Fibroblast of lung (primary cell): ENCODE data around the gene MAPKBP1. TPM values are rescaled to one million over a fixed set of nuclear protein-coding genes. Genes with fewer than 3 reads are reported as not detected.

Experiments used
- DNase-seq, 2 donors: peaks; one replicate each; pipeline versions ENCODE4 v3.0.0 to v3.0.0-alpha.2; 2010; ENCODE audit warnings: low read depth in 2 of 2
- H2AFZ ChIP-seq: 2 replicates; pipeline ENCODE4 v1.5.1; 2012; ENCODE audit warnings: low read length, control low read depth, inconsistent platforms
- H3K27ac ChIP-seq: 2 replicates; pipeline ENCODE4 v1.5.1; 2011; ENCODE audit warnings: low read length, control low read depth; ENCODE audit not compliant: insufficient read depth
- H3K27me3 ChIP-seq: 2 replicates; pipeline ENCODE4 v1.5.1; 2011; ENCODE audit warnings: mild to moderate bottlenecking, low read length; ENCODE audit not compliant: control insufficient read depth, insufficient read depth
- H3K36me3 ChIP-seq: 2 replicates; pipeline ENCODE4 v1.5.1; 2011; ENCODE audit warnings: low read length; ENCODE audit not compliant: control insufficient read depth, insufficient read depth
- H3K4me1 ChIP-seq: 2 replicates; pipeline ENCODE4 v1.5.1; 2011; ENCODE audit warnings: low read length; ENCODE audit not compliant: control insufficient read depth, insufficient read depth; ENCODE audit errors: extremely low read depth
- H3K4me2 ChIP-seq: 2 replicates; pipeline ENCODE4 v1.5.1; 2011; ENCODE audit warnings: low read length, control low read depth; ENCODE audit not compliant: insufficient read depth; ENCODE audit errors: extremely low read depth
- H3K4me3 ChIP-seq, 4 experiments: fragments of 200-600 bp in 1 of 4; sonication (generic) in 1 of 4; replicated peaks in 1 of 4; 2 replicates each; pipeline ENCODE4 v1.5.1; 2011 to 2016; ENCODE audit warnings: low read length in 4 of 4, low read depth in 3 of 4, mild to moderate bottlenecking in 3 of 4, control low read depth in 2 of 4, inconsistent platforms in 1 of 4, mixed read lengths in 1 of 4; ENCODE audit not compliant: insufficient read depth in 1 of 4; ENCODE audit errors: control extremely low read depth in 1 of 4
- H3K79me2 ChIP-seq: 2 replicates; pipeline ENCODE4 v1.5.1; 2012; ENCODE audit warnings: mild to moderate bottlenecking, low read length, inconsistent platforms; ENCODE audit not compliant: control insufficient read depth, insufficient read depth
- H3K9ac ChIP-seq: 2 replicates; pipeline ENCODE4 v1.5.1; 2011; ENCODE audit warnings: mild to moderate bottlenecking, low read length, control low read depth; ENCODE audit not compliant: insufficient read depth
- H3K9me3 ChIP-seq: 2 replicates; pipeline ENCODE4 v1.5.1; 2012; ENCODE audit warnings: low read depth, low read length; ENCODE audit not compliant: control insufficient read depth, insufficient read depth
- H4K20me1 ChIP-seq: 2 replicates; pipeline ENCODE4 v1.5.1; 2011; ENCODE audit warnings: low read length; ENCODE audit not compliant: control insufficient read depth, insufficient read depth; ENCODE audit errors: extremely low read depth
- EZH2 ChIP-seq: IDR thresholded peaks from 2 replicates; pipeline ENCODE4 v1.5.1; 2012; ENCODE audit warnings: low read length, control low read depth, mild to moderate bottlenecking; ENCODE audit errors: missing control alignments
- polyA plus RNA-seq, 2 donors: library from polyadenylated mRNA; depleted of rRNA in 1 of 2; stranded (reverse) in 1 of 2; unstranded in 1 of 2; fragments of >200 nt; gene quantifications; 2 replicates each; pipeline ENCODE4 v1.2.1, GENCODE V29; 2011 to 2012; ENCODE audit warnings: missing spikeins in 1 of 2
- total RNA-seq: library from RNA; depleted of rRNA; stranded (reverse); fragments of >200 nt; gene quantifications from 2 replicates; pipeline ENCODE4 v1.2.1, GENCODE V29; 2014
- TF ChIP-seq, protein P1 (sequence below), 2 donors: IDR thresholded peaks in 1 of 2; conservative IDR thresholded peaks in 1 of 2; 1 replicate in 1 of 2; 2 replicates in 1 of 2; pipeline ENCODE4 v1.5.1; 2011 to 2012; ENCODE audit warnings: low read length in 2 of 2, control low read depth in 1 of 2, inconsistent platforms in 1 of 2, low read depth in 1 of 2, mild to moderate bottlenecking in 1 of 2

The MAPKBP1 gene
- total and polyA plus RNA-seq, 2 donors (not counting 1 experiment from before 2014, with no cell fraction given), result 2.8 to 20.8 TPM

DNA sequence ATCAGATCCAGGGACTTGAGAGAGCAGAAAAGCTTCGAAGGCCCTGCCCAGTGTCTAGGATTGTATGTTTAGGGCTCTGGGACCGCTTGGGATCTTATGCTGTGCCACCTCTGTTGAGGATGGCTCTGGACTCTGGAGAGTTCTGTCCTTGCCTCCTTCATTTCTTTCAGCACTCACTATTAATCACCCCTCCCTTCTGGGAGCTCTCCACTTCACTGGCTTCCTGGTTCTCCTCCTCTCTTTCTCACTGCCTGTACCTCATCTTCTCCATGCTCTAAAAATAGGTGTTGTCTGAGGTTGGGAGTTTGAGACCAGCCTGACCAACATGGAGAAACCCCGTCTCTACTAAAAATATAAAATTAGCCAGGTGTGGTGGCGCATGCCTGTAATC is 17.3 kb downstream of the MAPKBP1 start:
- Histone ChIP-seq H3K79me2 (peaks cover 17% of the 10 kb centered on the region), H3K9ac (no peak overlapping the region), H3K27ac (peak overlapping the region; percentile 76), H4K20me1 (no peaks in the 10 kb centered on the region), H3K4me2 (no peak overlapping the region), H3K9me3 (no peaks in the 10 kb centered on the region), H2AFZ (no peak overlapping the region), H3K27me3 (no peaks in the 10 kb centered on the region), H3K36me3 (no peaks in the 10 kb centered on the region), H3K4me3 (no peak overlapping the region), H3K4me1 (peaks cover 20% of the 10 kb centered on the region)
- no peak for TF ChIP-seq EZH2
- TF ChIP-seq, protein P1, sequence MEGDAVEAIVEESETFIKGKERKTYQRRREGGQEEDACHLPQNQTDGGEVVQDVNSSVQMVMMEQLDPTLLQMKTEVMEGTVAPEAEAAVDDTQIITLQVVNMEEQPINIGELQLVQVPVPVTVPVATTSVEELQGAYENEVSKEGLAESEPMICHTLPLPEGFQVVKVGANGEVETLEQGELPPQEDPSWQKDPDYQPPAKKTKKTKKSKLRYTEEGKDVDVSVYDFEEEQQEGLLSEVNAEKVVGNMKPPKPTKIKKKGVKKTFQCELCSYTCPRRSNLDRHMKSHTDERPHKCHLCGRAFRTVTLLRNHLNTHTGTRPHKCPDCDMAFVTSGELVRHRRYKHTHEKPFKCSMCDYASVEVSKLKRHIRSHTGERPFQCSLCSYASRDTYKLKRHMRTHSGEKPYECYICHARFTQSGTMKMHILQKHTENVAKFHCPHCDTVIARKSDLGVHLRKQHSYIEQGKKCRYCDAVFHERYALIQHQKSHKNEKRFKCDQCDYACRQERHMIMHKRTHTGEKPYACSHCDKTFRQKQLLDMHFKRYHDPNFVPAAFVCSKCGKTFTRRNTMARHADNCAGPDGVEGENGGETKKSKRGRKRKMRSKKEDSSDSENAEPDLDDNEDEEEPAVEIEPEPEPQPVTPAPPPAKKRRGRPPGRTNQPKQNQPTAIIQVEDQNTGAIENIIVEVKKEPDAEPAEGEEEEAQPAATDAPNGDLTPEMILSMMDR (conservative IDR thresholded peaks at IDR 0.05 in 1 of 2, IDR thresholded peaks at IDR 0.05 in 1 of 2; ENCODE audit: low read depth in 1 of 2, low read length in 2 of 2), result no peak
- no peak for DNase-seq

DNA sequence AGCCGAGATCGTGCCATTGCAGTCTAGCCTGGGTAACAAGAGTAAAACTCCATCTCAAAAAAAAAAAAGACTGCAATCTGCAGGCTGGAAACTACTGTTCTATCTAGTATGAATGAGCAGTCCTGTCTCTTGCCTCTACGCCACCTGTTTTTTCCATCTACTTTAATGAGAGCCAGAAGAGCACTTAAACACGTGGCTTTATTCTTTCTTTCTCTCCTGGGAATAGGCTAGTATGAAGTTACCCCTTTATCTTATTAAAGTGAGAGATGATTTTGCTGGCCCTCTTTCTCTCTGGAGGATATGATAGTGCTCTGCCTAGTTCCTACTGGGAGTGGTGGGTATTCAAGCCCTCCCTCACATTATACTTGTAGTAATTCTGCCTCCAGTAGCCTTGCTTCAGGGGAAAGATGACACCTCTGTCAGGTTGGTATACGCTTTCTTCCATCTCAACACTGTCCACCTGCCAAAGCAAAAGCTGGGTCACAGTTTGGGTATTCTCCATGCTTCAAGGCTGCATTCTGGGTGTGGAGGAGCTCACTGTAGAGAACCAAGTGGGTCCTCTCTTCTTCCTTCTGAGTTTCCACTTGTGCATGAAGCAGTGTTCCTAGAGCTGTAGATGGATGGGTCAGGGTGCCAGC is 17.8 kb downstream of the MAPKBP1 start:
- H4K20me1 ChIP-seq, result no peaks in the 10 kb centered on the region
- TF ChIP-seq, protein P1 (conservative IDR thresholded peaks at IDR 0.05 in 1 of 2, IDR thresholded peaks at IDR 0.05 in 1 of 2; ENCODE audit: low read depth in 1 of 2, low read length in 2 of 2), result no peak
- no peak for TF ChIP-seq EZH2
- no peaks in the 10 kb centered on the region for H3K36me3 ChIP-seq
- no peak overlapping the region for H3K4me3 ChIP-seq
- peaks cover 16% of the 10 kb centered on the region for H3K79me2 ChIP-seq
- no peak overlapping the region for H3K27ac ChIP-seq
- H3K27me3 ChIP-seq, result no peaks in the 10 kb centered on the region
- DNase-seq, result no peak
- H3K9ac ChIP-seq, result no peak overlapping the region
- no peak overlapping the region for H3K4me2 ChIP-seq
- H2AFZ ChIP-seq, result no peak overlapping the region
- peaks cover 21% of the 10 kb centered on the region for H3K4me1 ChIP-seq
- H3K9me3 ChIP-seq, result no peaks in the 10 kb centered on the region

DNA sequence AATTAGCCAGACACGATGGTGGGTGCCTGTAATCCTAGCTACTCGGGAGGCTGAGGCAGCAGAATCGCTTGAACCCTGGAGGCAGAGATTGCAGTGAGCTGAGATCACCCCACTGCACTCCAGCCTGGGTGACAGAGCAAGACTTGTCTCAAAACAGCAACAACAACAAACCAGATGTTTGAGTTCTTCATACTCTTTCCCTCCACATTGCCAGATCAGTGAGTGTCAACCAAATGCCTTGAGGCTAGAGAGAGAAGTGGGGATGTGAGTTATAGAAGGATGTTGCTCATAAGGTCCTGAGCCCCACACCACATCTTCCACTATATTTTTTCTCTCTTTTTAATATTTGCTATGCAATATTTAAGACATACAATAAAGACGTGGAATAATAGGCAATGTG is 19.8 kb downstream of the MAPKBP1 start:
- Histone ChIP-seq H4K20me1 (no peaks in the 10 kb centered on the region), H3K36me3 (no peaks in the 10 kb centered on the region), H3K27me3 (no peaks in the 10 kb centered on the region), H3K4me2 (no peak overlapping the region), H3K79me2 (peaks cover 20% of the 10 kb centered on the region), H3K4me3 (no peak overlapping the region), H3K9me3 (no peaks in the 10 kb centered on the region), H3K4me1 (peaks cover 23% of the 10 kb centered on the region), H3K9ac (no peak overlapping the region), H2AFZ (no peak overlapping the region), H3K27ac (no peak overlapping the region)
- DNase-seq, result no peak
- TF ChIP-seq EZH2, result no peak
- TF ChIP-seq, protein P1 (conservative IDR thresholded peaks at IDR 0.05 in 1 of 2, IDR thresholded peaks at IDR 0.05 in 1 of 2; ENCODE audit: low read depth in 1 of 2, low read length in 2 of 2), result no peak
